Nephron (organoid): Measurements from ENCODE around the gene CPT1C.

Source experiments
- H3K27ac Mint-ChIP-seq, 3 experiments: 2 replicates each; pipeline ENCODE4 v1.8.0; 2020; ENCODE audit warnings: mixed read lengths in 3 of 3, mild to moderate bottlenecking in 2 of 3, moderate library complexity in 1 of 3
- H3K27me3 Mint-ChIP-seq: 2 replicates; pipeline ENCODE4 v1.8.0; 2021; ENCODE audit warnings: low read depth, mild to moderate bottlenecking, moderate library complexity, mixed read lengths
- H3K36me3 Mint-ChIP-seq: 2 replicates; pipeline ENCODE4 v1.8.0; 2020; ENCODE audit warnings: low read depth, mixed read lengths
- H3K4me1 Mint-ChIP-seq: 2 replicates; pipeline ENCODE4 v1.8.0; 2020; ENCODE audit warnings: mixed read lengths
- H3K4me3 Mint-ChIP-seq, 3 experiments: 2 replicates each; pipeline ENCODE4 v1.8.0; 2020; ENCODE audit warnings: mild to moderate bottlenecking in 3 of 3, mixed read lengths in 3 of 3, moderate library complexity in 2 of 3
- H3K9me3 Mint-ChIP-seq: 2 replicates; pipeline ENCODE4 v1.8.0; 2020; ENCODE audit warnings: mixed read lengths
- TF ChIP-seq, protein P1 (sequence below), 3 experiments: fragments of 200-600 bp; sonication (generic); IDR thresholded peaks; one replicate each; pipeline ENCODE4 v1.5.0; 2021; ENCODE audit warnings: antibody characterized with exemption in 3 of 3; ENCODE audit not compliant: unreplicated experiment in 3 of 3

CPT1C gene

DNA sequence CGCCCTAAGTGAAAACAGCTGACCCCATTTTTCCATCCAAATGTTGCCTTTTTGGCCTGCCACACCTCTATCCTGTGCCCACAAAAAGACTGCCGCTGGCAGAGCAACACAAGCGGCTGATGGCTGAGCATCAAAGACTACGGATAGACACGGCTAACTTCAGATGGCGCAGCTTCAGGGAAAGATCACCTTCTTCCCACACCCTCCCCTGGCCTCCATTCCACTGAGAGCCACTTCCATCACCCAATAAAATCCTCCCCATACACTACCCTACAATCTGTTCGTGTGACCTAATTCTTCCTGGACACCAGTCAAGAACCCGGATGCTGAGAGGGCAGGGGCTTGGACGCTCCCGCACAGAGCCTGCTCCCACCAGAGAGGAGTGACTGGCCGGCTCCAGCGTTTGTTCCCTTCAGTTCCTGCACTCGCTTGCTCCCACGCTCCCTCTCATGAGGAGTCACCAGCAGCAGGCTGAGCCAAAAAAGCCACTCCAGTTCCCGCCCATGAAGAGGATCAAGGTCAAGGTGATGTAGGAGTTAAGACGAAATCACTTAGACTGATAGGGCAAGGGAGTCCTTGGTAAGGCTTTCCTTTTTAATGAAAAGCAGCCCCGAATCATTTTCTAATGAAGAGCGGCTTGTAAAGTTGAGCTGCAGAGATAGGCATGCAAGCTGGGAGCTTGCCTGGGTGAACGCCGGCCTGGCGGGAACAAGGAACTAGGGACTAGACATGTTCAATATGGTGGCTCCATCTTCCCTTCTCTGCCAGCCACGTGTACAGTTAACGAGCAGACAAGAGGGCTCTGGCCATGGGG is 36.5 kb downstream of the CPT1C start:
- Mint-ChIP-seq H3K9me3 (peaks cover 2% of the 10 kb centered on the region), H3K36me3 (no peaks in the 10 kb centered on the region), H3K4me3 (peak overlapping the region in 2 of 3 experiments; percentile 62 to 68), H3K4me1 (peaks cover 28% of the 10 kb centered on the region), H3K27ac (peak overlapping the region; percentile 91 to 100 (median 98)), H3K27me3 (no peaks in the 10 kb centered on the region)
- TF ChIP-seq, protein P1, sequence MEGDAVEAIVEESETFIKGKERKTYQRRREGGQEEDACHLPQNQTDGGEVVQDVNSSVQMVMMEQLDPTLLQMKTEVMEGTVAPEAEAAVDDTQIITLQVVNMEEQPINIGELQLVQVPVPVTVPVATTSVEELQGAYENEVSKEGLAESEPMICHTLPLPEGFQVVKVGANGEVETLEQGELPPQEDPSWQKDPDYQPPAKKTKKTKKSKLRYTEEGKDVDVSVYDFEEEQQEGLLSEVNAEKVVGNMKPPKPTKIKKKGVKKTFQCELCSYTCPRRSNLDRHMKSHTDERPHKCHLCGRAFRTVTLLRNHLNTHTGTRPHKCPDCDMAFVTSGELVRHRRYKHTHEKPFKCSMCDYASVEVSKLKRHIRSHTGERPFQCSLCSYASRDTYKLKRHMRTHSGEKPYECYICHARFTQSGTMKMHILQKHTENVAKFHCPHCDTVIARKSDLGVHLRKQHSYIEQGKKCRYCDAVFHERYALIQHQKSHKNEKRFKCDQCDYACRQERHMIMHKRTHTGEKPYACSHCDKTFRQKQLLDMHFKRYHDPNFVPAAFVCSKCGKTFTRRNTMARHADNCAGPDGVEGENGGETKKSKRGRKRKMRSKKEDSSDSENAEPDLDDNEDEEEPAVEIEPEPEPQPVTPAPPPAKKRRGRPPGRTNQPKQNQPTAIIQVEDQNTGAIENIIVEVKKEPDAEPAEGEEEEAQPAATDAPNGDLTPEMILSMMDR (IDR thresholded peaks at IDR 0.05; ENCODE audit: unreplicated experiment in 3 of 3): no peak

DNA sequence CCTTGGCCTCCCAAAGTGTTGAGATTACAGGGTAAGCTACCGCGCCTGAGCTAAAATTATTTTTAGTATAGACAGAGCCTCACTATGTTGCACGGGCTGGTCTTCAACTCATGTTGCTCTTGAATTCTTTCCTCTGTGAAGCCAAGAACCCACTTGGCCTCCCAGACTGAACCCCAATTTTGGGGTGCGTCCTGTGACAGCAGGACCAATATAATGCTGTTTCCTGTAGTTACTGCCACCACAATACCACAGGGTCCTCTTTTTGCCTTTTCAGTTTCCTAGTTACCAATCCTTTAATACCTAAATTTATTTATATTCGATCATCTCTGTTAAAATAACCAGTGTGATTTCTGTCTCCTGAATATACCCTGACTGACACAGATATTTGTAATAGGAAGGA is 39.2 kb downstream of the CPT1C start:
- H3K9me3 Mint-ChIP-seq: peaks cover 2% of the 10 kb centered on the region
- no peaks in the 10 kb centered on the region for H3K36me3 Mint-ChIP-seq
- peaks cover 28% of the 10 kb centered on the region for H3K4me1 Mint-ChIP-seq
- no peak overlapping the region for H3K4me3 Mint-ChIP-seq
- no peaks in the 10 kb centered on the region for H3K27me3 Mint-ChIP-seq
- TF ChIP-seq, protein P1 (IDR thresholded peaks at IDR 0.05; ENCODE audit: unreplicated experiment in 3 of 3): no peak
- H3K27ac Mint-ChIP-seq: peak overlapping the region in 2 of 3 experiments; percentile 74 to 76

DNA sequence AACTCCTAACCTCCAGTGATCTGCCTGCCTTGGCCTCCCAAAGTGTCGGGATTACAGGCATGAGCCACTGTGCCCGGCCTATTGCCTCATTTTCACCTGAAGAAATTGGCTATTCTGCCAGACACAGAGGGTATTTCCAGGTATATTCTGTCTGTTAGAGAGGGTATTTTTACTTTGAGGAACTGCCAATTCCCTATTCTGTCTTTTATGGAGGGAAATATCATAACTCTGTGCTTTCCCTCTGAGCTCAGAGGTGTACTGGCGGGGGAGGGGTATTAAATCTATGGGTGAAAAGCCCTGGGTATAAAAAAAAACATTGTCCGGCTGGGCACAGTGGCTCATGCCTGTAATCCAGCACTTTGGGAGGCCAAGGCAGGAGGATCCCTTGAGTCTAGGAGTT is 47.4 kb downstream of the CPT1C start:
- Mint-ChIP-seq H3K9me3 (no peaks in the 10 kb centered on the region), H3K4me3 (no peak overlapping the region), H3K4me1 (no peaks in the 10 kb centered on the region), H3K27ac (no peak overlapping the region), H3K27me3 (no peaks in the 10 kb centered on the region), H3K36me3 (no peaks in the 10 kb centered on the region)
- TF ChIP-seq, protein P1 (IDR thresholded peaks at IDR 0.05; ENCODE audit: unreplicated experiment in 3 of 3): no peak

DNA sequence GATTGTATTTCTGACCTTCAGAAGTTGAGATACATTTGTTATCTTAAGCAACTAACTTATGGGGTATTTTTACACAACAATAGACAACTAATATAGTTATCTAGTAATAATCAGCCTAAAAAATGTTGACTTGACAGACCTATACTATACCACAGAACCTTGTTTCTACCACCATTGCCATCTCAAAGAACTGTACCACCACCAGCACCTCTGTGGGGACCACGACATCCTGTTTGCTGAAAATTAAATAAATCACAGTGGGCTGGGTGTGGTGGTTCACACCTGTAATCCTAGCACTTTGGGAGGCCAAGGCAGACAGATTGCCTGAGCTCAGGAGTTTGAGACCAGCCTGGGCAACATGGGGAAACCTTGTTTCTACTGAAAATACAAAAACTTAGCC is 48.2 kb downstream of the CPT1C start:
- TF ChIP-seq, protein P1 (IDR thresholded peaks at IDR 0.05; ENCODE audit: unreplicated experiment in 3 of 3): no peak

DNA sequence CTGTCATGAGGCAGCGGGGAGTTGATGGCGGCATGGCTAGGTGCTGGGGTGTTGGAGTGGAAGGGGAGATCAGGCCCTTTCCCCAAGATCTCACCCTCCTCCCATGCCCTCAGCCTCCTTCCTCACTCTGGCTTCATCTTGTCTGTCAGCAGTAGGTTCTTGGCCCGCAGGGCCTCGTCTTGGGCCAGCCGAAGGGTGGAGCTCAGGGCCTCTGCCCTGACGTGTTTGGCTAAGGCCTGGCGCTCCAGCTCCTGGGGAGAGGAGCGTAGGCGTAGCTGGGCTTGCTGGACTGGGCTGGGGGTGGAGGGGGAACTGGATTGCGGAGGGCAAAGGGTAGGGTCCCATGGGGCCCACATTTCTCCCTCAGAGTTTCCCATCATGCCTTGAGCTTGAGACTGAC is 49.0 kb downstream of the CPT1C start:
- Mint-ChIP-seq H3K4me1 (no peaks in the 10 kb centered on the region), H3K9me3 (no peaks in the 10 kb centered on the region), H3K4me3 (no peak overlapping the region), H3K27me3 (no peaks in the 10 kb centered on the region), H3K27ac (no peak overlapping the region), H3K36me3 (no peaks in the 10 kb centered on the region)
- TF ChIP-seq, protein P1 (IDR thresholded peaks at IDR 0.05; ENCODE audit: unreplicated experiment in 3 of 3): no peak

More for the DNA sequence above, 48.2 kb downstream of the CPT1C start:
- H3K9me3 Mint-ChIP-seq: no peaks in the 10 kb centered on the region
- no peak overlapping the region for H3K4me3 Mint-ChIP-seq
- H3K27me3 Mint-ChIP-seq: no peaks in the 10 kb centered on the region
- no peak overlapping the region for H3K27ac Mint-ChIP-seq
- no peaks in the 10 kb centered on the region for H3K4me1 Mint-ChIP-seq
- no peaks in the 10 kb centered on the region for H3K36me3 Mint-ChIP-seq
